ENCODE measurements around the gene CPLANE1.
"Not testable (repeated sequence)": the region's sequence is repeated elsewhere in the genome, so short reads cannot be mapped to it uniquely, and the experiment has no call there.

Gene CPLANE1

GRCh38 chr5:37121027-37121426 lies 128.1 kb downstream of the CPLANE1 start:
- no peak for ATAC-seq

GRCh38 chr5:37120270-37120669 lies 128.9 kb downstream of the CPLANE1 start:
- ATAC-seq (no peak), DNase-seq (no peak)

More at GRCh38 chr5:37121027-37121426, 128.1 kb downstream of the CPLANE1 start:
- no peak for DNase-seq

DNA sequence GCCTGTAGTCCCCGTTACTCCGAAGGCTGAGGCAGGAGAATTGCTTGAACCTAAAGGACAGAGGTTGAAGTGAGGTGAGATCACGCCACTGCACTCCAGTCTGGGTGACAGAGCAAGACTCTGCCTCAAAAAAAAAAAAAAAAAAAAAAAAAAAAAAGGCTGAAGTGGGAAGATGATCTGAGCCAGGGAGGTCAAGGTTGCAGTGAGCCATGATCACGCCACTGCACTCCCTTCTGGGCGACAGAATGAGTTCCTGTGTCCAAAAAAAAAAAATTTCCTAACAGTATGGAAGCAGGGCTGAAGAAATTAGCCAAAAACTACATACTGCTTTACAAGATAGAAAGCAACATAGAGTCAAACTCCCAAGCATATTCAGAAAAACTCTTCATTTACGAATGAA lies 132.8 kb downstream of the CPLANE1 start:
- no peak for DNase-seq
- no peak for ATAC-seq

GRCh38 chr5:37112383-37112991 lies 136.7 kb downstream of the CPLANE1 start:
- no peak for DNase-seq
- no peak for ATAC-seq

DNA sequence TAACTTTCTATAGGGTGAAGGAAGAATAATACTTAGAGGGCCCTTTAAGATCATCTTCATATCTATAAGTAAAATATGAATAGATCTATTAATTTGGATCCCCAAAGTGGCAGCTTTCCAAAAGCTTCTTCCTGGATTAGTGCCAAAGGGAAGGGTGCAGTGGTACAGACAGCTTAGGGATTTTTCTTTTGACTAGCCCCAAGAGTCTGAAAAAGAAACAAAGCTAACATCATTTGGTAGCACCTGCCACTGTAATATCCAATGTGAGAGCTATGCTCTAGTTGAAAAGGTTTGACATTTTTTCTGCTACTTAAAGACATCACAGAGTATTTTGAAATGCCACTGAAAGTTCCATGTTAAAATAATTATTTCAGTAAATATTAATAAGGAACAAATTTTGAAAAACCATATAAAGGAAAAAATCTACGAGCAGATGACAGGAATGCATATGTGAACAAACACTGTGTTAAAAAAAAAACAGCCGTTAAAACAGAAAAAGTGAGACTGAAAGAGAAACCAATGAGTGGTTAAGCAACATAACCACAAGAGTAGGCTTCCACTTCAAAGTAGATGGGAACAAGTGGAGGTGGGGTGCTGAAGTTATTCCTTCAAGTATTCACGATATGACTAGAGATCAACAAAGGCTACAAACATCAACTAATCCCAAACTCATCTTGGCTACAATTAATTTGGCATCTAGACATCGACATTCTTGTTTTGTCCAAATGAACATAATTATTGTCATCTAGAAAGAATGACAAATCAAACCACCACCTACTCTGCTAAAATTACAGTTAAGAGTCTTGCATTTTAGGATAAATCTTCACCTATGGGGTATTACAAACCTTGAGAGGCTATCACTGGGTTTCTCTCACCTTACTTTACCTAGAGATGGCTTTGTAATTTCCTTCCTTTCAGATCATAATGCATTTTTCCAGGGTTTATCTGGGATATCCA lies 137.5 kb downstream of the CPLANE1 start:
- peak; percentile 80 for ATAC-seq
- DNase-seq: no peak

- ATAC-seq (no peak), DNase-seq (no peak)
Observed at GRCh38 chr5:37110135-37110534, 139.0 kb downstream of the CPLANE1 start.

GRCh38 chr5:37109338-37109737 lies 139.8 kb downstream of the CPLANE1 start:
- no peak for DNase-seq
- no peak for ATAC-seq

GRCh38 chr5:37103302-37103701 lies 145.9 kb downstream of the CPLANE1 start:
- ATAC-seq (no peak), DNase-seq (no peak)

- DNase-seq, ATAC-seq: not testable (repeated sequence)
Observed at GRCh38 chr5:37099267-37099666, 149.9 kb downstream of the CPLANE1 start.

DNA sequence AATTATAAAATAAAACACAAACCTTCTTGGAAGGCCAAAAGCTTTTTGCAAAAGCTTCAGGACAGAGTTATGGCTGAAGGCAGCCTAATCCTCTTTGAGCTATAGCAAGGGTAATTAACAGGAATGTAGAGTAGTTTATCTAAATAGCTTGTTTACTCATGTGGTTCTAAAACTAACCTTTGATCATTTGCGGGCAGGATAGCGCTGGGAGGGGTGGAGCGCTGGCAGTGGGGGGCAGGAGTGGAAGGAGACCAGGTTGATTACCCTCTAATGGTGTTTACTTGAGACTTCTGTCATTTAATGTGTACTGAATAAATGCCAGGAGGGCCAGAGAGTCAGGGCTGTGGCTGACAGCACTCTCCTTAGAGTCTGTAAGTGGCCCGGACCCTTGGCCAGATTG lies 155.4 kb downstream of the CPLANE1 start:
- not testable (repeated sequence) for ATAC-seq, DNase-seq

DNA sequence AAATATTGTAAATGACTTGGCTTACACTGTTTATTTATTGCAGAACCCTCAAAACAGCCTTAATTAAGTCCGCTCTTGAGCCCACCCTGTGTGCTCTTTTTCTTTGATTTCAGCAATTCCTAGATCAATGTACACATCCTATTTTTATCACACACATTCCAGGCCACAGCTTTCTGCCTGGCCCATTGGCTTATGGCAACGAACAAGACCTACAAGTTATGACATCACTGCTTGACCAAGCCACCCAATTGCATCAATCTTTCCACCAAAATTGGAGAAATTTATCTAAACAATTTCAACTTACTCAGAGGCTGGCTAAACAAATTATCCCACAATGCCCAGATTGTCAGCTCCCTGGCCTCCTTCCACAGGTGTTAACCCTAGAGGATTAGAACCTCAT lies 158.4 kb downstream of the CPLANE1 start:
- DNase-seq: no peak
- ATAC-seq: no peak

GRCh38 chr5:37090123-37090726 lies 159.0 kb downstream of the CPLANE1 start:
- no peak for ATAC-seq
- no peak for DNase-seq

DNA sequence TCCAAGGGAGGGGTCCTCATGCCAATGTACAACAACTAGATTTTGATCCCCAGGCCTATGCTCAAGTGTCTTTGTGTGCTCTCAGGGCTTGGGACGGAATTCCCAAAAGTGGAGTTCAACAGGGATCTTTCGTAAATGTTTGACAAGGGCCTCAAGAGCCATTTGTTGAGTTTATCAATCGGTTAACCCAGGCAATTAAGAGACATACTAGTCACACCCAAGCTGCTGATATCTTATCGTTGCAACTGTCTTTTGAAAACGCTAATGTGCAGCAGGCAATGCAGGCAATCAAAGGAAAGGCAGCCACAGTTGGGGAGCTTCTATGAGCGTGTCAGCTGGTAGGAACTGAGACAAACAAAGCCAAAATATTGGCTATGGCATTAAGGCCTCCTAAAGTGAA lies 161.2 kb downstream of the CPLANE1 start:
- no peak for DNase-seq
- no peak for ATAC-seq

DNA sequence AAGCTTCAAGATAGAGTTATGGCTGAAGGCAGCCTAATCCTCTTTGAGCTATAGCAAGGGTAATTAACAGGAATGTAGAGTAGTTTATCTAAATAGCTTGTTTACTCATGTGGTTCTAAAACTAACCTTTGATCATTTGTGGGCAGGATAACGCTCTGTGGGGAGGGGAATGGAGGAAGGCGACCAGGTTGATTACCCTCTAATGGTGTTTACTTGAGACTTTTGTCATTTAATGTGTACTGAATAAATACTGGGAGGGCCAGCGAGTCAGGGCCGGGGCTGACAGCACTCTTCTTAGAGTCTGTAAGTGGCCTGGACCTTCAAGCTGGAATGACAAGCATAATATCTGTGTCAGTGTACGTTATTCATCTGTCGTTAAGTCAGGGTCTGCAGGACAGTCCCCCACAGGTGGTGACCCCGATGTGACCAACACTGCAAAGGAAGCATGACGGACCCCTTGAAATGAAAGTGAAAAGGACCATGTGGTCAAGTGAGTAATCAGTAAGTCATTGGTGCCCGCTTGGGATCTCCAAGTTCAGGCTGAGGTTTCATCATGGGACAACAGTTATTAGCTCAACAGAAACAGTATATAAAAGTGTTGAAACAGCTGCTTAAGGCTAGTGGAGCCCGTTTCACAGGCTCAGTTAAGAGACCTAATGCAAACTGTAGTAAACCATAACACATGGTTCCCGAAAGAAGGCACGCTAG lies 162.6 kb downstream of the CPLANE1 start:
- DNase-seq (no peak), ATAC-seq (no peak)

- DNase-seq, ATAC-seq: not testable (repeated sequence)
Observed at GRCh38 chr5:37086026-37086425, 163.2 kb downstream of the CPLANE1 start.

GRCh38 chr5:37082977-37083376 lies 166.2 kb downstream of the CPLANE1 start:
- not testable (repeated sequence) for ATAC-seq, DNase-seq

DNA sequence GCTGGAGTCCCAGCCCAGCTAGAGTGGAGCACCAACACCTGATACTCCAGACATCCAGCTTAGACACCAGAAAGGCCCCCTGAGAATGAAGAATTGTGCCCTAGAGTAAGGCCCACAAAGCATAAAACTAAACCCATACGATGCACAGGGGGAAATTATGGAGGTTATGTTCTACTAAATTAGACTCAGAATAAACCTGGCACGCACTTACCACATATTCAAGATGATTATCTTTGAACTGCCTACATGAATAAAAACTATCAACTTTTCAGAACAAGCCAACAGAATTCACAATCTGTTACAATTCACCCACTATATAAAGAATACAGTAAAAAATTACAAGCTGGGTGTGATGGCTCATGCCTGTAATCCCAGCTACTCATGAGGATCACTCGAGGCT lies 168.5 kb downstream of the CPLANE1 start:
- DNase-seq (no peak), ATAC-seq (no peak)

DNA sequence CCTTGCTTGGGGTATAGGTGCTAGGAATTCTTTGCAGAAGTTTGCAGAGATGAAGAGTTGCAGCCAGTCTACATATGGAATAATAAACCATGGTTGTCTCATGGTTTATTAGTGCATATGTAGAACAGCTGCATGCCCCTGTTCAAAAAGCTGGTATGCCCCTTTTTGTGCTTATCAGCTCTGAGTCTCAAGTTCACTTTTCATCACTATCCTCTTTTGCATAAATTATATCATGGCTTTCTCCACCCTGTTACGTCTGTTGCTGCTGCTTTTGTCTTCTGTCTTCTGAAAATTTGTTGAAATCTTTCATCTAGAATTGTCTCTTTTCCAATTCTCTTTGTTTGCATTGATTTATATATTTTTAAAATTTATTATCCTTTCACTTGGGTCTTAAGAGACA lies 172.0 kb downstream of the CPLANE1 start:
- ATAC-seq (no peak), DNase-seq (no peak)

DNA sequence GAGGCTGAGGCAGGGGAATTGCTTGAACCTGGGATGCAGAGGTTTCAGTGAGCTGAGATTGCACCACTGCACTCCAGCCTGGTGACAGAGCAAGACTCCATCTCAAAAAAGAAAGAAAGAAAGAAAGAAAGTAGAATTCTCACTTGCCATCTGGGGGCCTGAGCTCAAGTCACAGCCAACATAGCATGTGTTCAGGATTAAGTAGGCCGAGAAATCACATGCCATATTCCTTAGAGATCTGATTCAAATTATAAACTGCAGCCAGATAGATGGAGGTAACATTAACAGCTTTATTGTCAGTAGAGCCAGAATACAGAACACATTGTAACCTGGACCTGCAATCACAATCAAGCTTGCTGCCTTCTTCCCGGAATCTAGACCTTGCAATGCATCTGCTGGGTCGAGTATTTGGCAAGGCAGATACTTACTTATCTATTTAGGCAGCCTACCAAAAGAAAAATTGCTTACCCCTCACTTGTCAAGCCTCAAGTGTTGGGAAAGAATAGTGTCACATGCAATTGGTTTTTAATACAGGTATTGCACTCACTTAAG lies 173.7 kb downstream of the CPLANE1 start:
- ATAC-seq (no peak), DNase-seq (no peak)

- DNase-seq (no peak), ATAC-seq (no peak)
Observed at GRCh38 chr5:37071901-37072581, 177.1 kb downstream of the CPLANE1 start.

DNA sequence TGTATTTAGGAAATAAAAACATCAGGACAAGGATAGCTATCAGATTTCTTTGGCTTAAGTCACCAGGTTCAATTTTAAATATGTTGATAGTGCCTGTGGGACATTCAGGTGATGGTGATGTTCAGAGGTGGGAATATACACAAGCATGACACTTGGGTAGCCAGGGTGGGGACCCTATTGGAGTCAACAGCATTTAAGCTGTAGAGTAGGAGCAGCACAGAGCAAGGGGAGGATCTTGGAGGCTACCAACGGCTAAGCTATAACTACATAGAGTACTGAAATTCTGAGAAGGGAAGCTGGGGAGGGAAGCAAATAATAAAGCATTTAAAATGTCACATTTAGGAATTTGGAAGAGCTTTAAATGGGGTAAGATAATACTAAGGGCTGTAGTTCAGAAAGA lies 177.7 kb downstream of the CPLANE1 start:
- ATAC-seq (no peak), DNase-seq (no peak)
